GOT3 (cell line): ENCODE results near the gene SH2D1B.
"Not testable (repeated sequence)": the region's sequence is repeated elsewhere in the genome, so short reads cannot be mapped to it uniquely, and the experiment has no call there.

Source experiments
- DNase-seq: peaks from one replicate; lab custom pipeline; 2025; ENCODE audit warnings: mixed read lengths; lab: John Stamatoyannopoulos, UW

Gene SH2D1B

DNA sequence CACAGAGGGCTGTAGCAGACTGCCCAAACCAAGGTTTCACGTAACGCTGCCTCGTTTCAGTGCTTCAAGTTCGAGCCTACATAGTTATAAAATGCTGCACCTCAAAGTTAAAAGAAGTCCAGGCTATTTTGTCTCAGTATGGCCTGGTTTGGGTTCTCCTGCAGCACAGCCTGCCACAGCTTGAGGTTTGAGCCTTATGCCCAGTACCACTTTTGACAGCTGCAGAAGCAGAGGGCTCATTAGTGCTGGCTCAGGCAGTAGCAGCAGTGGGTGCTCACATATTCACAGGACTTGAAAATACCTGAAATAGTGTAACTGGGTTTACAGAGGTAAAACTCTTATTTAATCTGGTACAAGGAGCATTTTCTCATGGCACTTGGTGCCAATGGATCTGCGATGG is 50.6 kb downstream of the SH2D1B start:
- DNase-seq = no peak

DNA sequence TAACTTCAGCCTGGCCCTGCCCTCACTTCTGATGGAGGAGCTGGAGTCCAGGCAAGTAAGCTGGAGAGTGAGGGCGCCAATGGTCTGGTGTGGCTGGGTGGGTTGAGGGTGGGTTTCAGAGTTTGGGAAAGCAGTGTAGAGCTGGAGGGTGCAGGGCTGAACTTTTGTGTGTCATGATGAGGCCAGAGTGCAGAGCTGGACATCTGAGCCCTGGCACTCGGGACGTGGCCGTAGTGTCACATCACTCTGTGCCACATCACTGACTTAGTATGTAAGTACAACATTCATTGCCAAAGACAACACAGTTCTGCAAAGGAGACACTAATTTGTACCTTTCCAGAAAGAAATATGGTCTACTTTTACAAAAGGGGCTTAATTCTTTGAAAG is 51.1 kb downstream of the SH2D1B start:
- no peak for DNase-seq

DNA sequence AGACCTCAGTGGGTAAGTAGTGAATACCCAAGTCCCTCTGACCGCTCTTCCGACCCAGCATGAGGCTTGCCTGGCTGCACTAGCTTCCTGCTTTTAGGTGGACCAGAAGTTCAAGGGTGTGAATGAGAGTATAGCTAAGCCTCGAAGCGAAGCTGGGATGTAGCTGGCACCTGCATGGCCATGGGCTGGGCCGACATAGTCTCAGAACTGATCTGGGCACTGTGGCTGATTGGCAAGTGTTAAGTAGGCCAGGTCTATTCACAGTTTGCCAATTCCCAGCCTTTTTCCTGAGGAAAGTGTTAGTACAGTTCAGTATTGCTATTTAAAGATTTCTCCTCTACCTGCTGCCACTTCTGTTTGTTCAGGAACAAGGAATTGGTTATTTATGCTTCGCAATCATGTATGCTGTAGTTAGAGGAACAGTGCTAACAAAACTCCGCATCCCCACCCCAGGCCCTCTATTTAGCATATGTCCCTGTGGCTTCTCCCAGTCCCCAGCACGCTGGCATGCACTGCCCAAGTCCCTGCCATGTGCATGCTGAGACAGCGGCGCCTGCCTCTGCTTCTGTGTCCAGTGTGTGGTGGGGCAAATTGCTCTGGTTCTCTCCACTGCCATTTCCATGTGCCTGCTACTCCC is 51.6 kb downstream of the SH2D1B start:
- no peak for DNase-seq

DNA sequence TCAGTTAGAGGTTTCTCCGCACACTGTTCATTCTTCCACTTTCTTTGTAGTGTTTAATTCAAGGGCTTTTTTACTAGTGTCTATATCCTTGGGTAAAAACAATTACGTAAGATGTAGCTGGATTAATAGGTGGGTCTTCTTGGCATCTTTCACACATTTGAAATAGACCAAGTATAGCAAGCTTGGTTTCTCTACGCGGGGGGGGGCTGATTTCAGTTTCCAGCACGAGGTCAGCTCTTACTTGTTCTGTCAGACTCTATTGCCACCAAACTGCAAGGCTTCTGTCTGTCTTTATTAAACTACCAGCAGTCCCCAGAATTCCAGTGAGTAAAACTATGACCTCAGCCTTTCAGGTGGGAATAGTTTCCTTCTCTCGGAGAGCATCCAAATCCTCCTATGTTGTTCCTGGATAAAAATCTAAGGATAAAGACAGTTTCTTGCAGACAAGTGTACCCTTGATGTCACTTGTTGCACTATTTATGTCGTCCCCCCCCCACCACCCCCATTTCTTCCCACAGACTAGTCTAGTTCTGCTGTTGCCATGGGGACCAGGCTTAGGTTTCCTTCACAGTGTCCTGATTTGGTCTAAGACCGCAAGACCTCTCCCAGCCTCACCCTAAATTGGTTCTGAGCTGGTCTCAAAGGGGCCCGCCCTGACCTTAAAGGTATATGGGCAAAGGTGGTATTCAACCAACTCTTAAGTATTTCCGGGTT is 52.3 kb downstream of the SH2D1B start:
- DNase-seq = no peak

DNA sequence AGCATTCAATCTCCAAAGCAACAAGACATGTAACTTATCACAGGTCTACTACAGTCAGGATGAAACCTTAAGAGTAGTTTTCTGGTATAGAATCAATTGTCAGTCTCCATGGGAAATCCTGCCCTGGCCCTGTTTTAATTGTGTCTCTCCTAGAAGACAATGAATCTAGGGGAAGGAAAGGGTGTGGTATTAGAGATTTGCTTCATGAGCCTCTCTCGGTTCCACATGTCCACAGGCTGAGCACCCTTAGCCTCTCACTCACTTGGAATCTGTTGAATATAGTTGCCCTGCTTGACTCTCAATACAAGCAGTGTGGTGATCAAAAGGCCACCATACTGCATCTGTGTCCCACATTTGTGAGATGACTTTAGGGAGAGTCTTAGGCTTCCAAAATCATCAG is 53.0 kb downstream of the SH2D1B start:
- no peak for DNase-seq

DNA sequence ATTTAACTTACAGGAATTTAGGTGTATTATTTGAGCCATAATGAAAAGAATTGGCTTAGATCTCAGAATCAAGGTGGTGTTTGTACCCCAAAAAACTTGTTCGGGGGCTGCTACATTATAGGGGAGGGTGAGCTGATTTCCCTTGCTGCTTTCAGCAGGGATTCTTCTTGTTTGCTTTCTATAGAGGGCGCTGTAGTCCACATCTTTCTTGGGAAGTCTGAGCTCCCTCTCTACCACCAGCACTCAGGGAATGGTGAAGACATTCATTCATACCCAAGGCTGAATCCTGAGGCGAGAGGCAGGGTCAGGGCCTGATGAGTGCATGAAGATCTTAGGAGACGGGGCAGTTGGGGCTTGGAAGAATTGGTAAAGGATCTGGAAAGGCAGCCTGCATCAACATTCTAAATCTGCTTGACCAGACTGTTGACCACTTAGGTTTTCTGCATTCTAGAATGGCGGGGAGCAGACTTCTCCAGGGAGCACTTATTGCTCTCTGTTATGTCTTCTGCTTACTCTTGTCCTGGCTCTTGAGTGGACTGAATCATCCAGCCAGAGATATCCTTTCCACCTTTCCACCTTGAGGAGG is 54.2 kb downstream of the SH2D1B start:
- no peak for DNase-seq

DNA sequence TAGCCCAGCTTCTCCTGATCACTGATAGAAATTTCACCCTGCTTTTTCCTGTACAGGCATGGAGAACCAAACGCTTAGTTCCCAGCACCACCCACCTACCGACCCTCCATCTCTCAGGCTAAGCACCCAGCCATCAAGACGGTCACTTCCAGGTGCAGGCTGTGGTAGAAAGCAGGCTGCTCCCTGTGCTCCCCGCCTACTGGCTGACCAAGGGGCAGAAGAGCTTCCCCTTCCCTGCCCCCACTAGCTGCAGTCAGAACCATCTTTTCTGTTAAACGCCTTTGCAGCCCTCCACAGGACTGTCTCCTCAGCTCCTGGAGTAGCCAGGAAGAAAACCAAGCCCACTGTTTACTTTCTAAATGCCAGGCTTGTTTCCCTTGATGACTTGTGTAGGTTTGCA is 58.2 kb downstream of the SH2D1B start:
- no peak for DNase-seq

DNA sequence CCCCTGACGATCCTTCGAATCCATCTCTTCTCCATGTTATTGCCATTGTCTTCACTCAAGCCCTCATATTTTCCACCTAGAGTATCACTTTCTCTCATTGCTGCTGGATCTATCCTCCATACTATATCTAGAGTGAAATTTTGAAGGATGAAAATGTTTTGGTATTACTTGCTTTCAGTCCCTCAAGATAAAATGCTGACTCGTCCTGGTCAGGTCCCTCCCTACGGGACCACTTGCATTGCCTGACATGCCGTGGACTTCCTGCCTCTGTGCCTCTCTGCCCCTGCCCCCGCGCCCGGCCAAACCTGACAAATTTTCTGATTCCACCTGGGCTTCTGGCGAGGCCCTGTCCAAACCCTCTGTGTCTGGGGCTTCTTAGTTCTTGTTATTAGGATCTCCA is 58.9 kb downstream of the SH2D1B start:
- DNase-seq = no peak

DNA sequence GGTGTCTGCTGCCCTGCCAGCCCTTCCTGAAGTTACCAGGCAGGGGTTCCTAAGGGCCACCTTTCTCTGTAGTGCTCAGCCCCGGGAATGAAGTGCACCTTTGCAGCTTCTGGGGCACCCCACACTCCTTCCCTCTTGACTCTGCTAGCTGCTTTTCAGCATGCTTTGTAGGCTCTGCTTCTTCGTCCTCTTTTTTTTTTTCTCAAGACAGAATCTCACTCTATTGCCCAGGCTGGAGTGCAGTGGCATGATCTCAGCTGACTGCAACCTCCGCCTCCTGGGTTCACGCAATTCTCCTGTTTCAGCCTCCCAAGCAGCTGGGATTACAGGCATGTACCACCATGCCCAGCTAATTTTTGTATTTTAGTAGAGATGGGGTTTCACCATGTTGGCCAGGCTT is 60.1 kb downstream of the SH2D1B start:
- not testable (repeated sequence) for DNase-seq

DNA sequence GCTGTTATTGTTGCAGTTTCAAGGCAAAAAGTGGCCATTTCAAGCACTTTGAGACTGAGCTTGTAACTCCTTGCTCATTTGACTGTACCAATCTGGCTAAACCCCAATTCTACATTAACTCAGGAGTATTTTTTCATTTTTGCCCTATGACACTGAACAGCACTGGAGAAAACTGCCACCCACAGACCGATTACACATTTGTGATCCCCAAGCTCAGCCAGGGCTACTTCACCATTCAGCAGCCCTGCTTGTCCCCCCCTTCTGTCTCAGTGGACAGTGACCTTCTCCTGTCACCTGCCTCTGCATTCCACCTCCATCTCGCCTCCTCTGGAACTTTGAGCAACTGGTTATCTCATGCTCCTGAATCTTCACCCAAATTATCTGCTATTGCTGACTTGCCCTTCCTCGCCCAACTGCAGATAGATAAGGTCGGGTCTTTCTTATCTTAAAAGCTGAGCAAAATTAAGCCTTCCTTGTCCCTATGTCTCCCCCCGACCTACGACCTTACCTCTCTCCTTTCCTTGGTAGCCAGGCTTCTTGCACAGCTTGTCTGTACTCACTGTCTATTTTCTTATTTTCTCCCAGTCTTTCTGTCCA is 60.6 kb downstream of the SH2D1B start:
- no peak for DNase-seq

DNA sequence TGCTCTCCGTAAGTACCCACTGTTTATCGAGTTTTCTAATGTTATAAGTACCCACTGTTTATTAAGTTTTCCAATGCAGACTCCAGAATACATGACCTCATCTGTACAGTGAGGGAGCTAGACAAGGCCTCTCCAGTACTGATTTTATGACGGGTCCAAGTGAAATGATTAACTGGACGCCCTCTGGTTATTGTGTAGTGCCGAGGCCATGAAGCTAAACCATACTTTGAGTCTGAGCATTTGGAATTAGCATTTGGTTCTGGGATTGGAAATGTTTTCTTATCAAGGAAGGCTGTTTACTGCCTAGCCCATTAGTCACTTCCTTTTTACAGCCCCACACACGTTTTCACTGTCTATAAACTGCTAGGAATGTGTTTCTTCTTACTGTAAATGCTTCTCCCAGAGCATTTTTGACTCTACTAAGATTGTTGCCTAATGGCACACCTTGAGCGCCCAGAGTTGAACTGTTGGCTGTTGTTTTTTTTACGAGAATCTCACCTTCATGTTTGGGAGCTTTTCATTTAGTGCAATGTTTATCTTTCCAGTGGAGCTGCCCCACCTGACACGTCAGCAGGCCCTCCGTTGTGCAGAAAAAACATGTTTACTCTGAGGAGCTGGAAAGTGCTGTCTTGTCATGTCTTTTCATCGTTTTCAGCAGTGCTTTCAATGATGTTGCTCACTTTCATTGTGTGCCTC is 62.2 kb downstream of the SH2D1B start:
- DNase-seq = no peak

DNA sequence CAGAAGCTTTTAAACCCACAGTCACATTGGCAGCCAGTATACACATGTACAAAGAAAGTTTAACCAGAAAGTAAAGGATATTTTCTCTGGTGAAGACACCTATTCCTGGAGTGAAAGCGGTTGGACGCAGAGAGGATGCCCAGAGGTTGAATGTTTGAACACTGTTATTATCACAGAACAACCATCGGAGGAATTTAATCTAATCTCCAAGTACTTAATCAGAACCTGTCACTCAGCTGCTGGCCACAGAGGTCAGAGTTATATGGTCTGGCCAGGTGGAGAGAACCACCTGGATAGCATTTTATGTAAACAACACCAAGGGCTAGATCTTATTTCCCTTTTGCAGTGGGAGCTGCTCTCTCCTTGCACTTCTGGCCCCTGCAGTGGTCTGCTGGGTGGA is 64.7 kb downstream of the SH2D1B start:
- no peak for DNase-seq
